ENCODE measurements around the gene USP48.
"Not testable (repeated sequence)": the region's sequence is repeated elsewhere in the genome, so short reads cannot be mapped to it uniquely, and the experiment has no call there.

USP48 gene

DNA sequence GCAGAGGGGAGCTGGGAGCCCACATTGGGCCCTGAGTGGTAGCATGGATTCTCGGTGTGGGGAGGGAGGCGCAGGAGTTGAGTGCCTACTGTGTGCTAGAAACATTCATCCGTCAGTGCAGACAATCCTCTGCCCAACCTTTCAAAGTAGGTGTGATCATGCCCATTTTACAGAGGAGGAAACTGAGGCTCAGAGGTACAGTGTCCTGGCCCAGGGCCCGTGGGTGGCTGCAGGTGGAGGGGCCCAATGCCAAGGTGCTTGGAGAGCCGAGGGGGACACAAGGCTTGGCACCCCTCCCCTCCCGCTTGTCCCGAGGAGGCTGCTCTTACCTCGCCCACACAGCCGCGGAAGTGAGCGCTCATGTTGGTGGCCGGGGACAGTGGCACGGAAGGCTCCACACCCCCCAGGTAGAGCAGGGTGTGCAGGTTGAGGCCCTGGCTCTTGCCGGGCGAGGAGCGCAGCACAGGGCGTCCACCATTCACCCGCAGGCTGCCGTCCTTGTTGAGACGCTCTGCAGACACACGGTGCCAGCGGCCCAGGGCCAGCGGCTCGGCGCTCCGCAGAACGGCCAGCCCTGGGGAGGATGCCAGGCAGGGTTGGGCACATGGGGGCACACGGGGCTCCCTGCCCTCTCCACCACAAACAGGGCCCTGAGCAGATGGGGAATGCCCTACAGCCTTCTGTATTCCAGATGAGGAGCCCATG is 45.7 kb upstream of the USP48 start:
- Histone ChIP-seq H3K27ac (no peak overlapping the region), H3K27me3 (replicated peaks) (no peaks in the 10 kb centered on the region), H3K4me3 (ENCODE audit: low read depth, low read length) (no peak overlapping the region), H3K36me3 (replicated peaks) (peaks cover 72% of the 10 kb centered on the region)
- in situ Hi-C loops (cut with HindIII; ENCODE audit: low pct_ligation_motif_present, low sequenced_read_pairs), result no loop called here
- TF ChIP-seq, protein P1, sequence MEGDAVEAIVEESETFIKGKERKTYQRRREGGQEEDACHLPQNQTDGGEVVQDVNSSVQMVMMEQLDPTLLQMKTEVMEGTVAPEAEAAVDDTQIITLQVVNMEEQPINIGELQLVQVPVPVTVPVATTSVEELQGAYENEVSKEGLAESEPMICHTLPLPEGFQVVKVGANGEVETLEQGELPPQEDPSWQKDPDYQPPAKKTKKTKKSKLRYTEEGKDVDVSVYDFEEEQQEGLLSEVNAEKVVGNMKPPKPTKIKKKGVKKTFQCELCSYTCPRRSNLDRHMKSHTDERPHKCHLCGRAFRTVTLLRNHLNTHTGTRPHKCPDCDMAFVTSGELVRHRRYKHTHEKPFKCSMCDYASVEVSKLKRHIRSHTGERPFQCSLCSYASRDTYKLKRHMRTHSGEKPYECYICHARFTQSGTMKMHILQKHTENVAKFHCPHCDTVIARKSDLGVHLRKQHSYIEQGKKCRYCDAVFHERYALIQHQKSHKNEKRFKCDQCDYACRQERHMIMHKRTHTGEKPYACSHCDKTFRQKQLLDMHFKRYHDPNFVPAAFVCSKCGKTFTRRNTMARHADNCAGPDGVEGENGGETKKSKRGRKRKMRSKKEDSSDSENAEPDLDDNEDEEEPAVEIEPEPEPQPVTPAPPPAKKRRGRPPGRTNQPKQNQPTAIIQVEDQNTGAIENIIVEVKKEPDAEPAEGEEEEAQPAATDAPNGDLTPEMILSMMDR (IDR thresholded peaks at IDR 0.05; ENCODE audit: low read depth, low read length, missing control alignments), result no peak
- no peak for DNase-seq

DNA sequence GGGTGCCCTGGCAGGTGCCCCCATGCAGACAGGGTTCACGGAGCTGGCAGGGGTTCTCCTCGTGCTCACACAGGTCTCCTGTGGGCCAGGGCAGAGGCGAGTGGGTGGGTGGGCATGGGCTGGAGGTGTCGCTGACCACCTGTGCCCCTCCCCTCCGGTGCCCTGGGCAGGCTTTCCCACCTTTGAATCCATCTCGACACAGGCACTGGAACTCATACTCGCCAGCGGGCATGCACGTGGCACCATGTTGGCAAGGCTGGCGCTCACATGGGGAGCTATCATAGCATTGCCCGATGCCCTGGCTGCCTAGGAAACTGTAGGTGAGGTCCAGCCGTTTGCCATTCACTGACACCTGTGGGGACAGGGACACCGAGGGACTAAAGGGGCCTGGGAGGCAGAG is 45.1 kb upstream of the USP48 start:
- TF ChIP-seq, protein P1 (IDR thresholded peaks at IDR 0.05; ENCODE audit: low read depth, low read length, missing control alignments), result no peak
- Histone ChIP-seq H3K4me3 (ENCODE audit: low read depth, low read length) (no peak overlapping the region), H3K27me3 (replicated peaks) (no peaks in the 10 kb centered on the region), H3K27ac (no peak overlapping the region), H3K36me3 (replicated peaks) (peaks cover 71% of the 10 kb centered on the region)
- no peak for DNase-seq
- in situ Hi-C loops (cut with HindIII; ENCODE audit: low pct_ligation_motif_present, low sequenced_read_pairs), result no loop called here

DNA sequence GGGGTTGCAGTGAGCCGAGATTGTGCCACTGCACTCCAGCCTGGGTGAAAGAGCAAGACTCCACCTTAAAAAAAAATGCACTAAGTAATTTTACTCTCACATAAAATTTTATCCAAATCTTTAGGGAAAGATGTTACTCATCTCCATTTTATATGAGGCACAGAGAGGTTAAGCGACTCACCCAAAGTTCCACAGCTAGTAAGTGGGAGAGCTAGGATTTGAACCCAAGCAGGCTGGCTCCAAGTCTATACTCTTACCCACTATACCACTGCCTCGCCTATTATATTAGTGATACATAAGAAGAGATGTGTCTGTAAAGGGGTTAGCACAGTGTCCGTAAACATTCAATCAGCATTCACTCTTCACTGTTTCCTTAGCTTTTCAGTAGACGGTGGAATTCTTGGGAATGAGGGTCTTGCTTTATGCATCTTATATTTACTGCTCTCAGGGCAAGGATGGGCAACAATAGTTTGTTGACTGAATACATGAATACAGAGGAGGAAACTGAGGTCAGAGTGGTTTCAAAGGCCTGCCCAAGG is 44.3 kb upstream of the USP48 start:
- in situ Hi-C loops (cut with HindIII; ENCODE audit: low pct_ligation_motif_present, low sequenced_read_pairs), result no loop called here
- peaks cover 68% of the 10 kb centered on the region for H3K36me3 ChIP-seq (replicated peaks)

DNA sequence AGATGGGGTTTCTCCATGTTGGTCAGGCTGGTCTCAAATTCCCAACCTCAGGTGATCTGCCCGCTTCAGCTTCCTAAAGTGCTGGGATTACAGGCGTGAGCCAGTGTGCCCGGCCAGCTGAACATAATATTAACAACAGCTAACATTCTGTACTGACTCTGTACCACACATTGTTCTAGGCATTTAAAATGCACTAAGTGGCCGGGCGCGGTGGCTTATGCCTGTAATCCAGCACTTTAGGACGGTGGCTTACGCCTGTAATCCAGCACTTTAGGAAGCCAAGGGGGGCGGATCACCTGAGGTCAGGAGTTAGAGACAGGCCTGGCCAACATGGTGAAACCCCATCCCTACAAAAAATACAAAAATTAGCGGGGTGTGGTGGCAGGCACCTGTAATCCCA is 43.7 kb upstream of the USP48 start:
- H3K36me3 ChIP-seq (replicated peaks), result peaks cover 68% of the 10 kb centered on the region
- H3K4me3 ChIP-seq (ENCODE audit: low read depth, low read length); DNase-seq; in situ Hi-C loops (cut with HindIII; ENCODE audit: low pct_ligation_motif_present, low sequenced_read_pairs); H3K27me3 ChIP-seq (replicated peaks); H3K27ac ChIP-seq: not testable (repeated sequence)

More for the DNA sequence above, 44.3 kb upstream of the USP48 start:
- TF ChIP-seq, protein P1 (IDR thresholded peaks at IDR 0.05; ENCODE audit: low read depth, low read length, missing control alignments), result no peak
- Histone ChIP-seq H3K27me3 (replicated peaks) (no peaks in the 10 kb centered on the region), H3K4me3 (ENCODE audit: low read depth, low read length) (no peak overlapping the region), H3K27ac (no peak overlapping the region)
- DNase-seq, result no peak

DNA sequence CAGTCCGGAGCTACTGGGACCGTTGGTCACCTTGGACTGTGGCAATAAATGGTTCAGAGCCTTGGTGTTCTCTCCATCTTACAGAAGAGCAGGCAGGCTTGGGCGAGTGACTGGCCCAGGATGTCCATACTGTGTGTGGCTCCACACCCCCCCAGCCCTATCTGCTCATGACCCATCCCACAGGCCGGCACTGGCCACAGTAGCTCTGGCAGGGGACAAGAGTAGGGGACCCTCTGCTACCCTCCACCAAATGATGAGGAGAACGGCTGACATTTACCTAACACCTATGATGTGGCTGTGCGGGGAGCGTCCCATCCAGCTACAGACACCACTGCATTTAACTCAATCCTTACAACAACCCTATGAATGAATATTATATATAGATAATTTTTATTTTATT is 42.4 kb upstream of the USP48 start:
- no peaks in the 10 kb centered on the region for H3K27me3 ChIP-seq (replicated peaks)
- H3K27ac ChIP-seq, result no peak overlapping the region
- H3K36me3 ChIP-seq (replicated peaks), result peaks cover 61% of the 10 kb centered on the region
- TF ChIP-seq, protein P1 (IDR thresholded peaks at IDR 0.05; ENCODE audit: low read depth, low read length, missing control alignments), result no peak
- no peak overlapping the region for H3K4me3 ChIP-seq (ENCODE audit: low read depth, low read length)
- in situ Hi-C loops (cut with HindIII; ENCODE audit: low pct_ligation_motif_present, low sequenced_read_pairs), result no loop called here
- DNase-seq, result no peak

DNA sequence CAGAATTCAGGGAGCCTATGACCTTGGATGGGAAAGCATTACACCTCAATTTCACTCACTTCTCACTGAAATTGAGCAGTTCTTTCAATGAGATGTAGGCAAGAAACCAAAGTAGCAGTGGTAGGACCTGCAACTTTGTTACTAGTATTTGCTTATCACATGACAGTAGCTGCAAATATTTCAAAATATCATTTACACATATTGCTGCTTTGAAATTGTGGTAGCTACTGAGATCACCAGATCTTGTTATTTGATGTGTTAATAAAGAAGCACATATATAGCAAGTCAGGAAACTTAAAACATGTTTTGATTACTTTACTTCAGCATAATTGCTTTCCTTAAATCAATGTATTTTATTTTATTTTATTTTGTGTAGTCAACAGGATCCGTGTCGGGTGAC is 42.0 kb upstream of the USP48 start:
- no peak overlapping the region for H3K4me3 ChIP-seq (ENCODE audit: low read depth, low read length)
- no peaks in the 10 kb centered on the region for H3K27me3 ChIP-seq (replicated peaks)
- no peak for DNase-seq
- TF ChIP-seq, protein P1 (IDR thresholded peaks at IDR 0.05; ENCODE audit: low read depth, low read length, missing control alignments), result no peak
- H3K36me3 ChIP-seq (replicated peaks), result peaks cover 57% of the 10 kb centered on the region
- H3K27ac ChIP-seq, result no peak overlapping the region
- in situ Hi-C loops (cut with HindIII; ENCODE audit: low pct_ligation_motif_present, low sequenced_read_pairs), result no loop called here
